Upper lobe of left lung (tissue), 4 donors: Measurements from ENCODE around the gene FDX2.
A peak's percentile ranks its signal among the peaks of the same experiment; 100 is the strongest.

ENCODE experiments used
- CTCF ChIP-seq, 6 experiments: fragments of 450-650 bp in 4 of 6; fragments of 200-600 bp in 2 of 6; sonication (generic) in 2 of 6; IDR thresholded peaks; one replicate each; pipeline ENCODE4 v1.5.1; 2016 to 2019; ENCODE audit warnings: antibody characterized with exemption in 6 of 6
- POLR2AphosphoS5 ChIP-seq, 2 donors: sonication (generic); formaldehyde crosslinking; IDR thresholded peaks; one replicate each; pipeline ENCODE4 v1.5.1; 2017; ENCODE audit warnings: antibody characterized with exemption in 2 of 2

GRCh38 chr19:10292206-10292788, 23.5 kb downstream of the FDX2 start:
- TF ChIP-seq CTCF (IDR thresholded peaks at IDR 0.05): no peak
- peak in 1 of 2 donors; percentile 6 for TF ChIP-seq POLR2AphosphoS5 (IDR thresholded peaks at IDR 0.05)
